ENCODE results near the gene ATOX1.
"Not testable (repeated sequence)": the region's sequence is repeated elsewhere in the genome, so short reads cannot be mapped to it uniquely, and the experiment has no call there.

Gene ATOX1

DNA sequence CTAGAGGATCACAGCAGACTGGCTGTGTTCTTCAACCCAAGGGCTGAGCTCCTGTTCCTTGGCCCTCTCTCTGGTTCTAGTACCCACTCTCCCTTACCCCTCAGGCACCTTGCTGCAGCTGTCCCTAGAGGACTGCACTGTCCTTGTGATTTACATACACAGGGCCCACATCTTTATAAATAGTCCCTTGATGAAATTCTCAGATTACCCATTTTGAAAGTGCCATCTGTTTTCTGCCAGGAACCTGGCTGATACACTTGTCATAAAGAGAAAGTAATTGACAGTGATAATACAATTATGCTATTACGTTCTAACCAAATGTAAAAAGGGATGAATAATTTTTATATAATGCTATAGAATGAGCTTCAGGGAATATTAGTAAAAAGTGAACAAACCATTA, 55.2 kb downstream of the ATOX1 start:
- DNase-seq (ENCODE audit: low read depth): peak; percentile 61
- TF ChIP-seq, protein P1, sequence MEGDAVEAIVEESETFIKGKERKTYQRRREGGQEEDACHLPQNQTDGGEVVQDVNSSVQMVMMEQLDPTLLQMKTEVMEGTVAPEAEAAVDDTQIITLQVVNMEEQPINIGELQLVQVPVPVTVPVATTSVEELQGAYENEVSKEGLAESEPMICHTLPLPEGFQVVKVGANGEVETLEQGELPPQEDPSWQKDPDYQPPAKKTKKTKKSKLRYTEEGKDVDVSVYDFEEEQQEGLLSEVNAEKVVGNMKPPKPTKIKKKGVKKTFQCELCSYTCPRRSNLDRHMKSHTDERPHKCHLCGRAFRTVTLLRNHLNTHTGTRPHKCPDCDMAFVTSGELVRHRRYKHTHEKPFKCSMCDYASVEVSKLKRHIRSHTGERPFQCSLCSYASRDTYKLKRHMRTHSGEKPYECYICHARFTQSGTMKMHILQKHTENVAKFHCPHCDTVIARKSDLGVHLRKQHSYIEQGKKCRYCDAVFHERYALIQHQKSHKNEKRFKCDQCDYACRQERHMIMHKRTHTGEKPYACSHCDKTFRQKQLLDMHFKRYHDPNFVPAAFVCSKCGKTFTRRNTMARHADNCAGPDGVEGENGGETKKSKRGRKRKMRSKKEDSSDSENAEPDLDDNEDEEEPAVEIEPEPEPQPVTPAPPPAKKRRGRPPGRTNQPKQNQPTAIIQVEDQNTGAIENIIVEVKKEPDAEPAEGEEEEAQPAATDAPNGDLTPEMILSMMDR (IDR thresholded peaks at IDR 0.05; ENCODE audit: low read depth, low read length, missing control alignments): no peak

DNA sequence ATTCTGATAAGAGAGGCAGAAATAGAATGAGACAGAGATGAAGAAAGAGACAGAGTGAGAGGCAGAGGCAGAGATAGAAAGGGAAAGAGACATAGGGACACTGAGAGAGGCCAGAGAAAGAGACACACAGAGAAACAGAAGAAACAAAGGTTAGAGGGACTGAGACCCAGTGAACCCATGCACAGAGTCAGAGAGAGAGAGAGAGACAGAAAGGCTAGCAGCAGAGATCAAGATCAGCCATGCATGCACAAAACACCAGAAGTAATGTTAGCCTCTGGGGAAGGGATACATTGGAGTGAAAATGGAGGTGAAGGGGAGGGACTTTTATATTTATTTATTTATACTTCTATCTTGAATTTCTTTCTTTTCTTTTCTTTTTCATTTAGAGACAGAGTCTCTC, 57.6 kb downstream of the ATOX1 start:
- H3K4me3 ChIP-seq (ENCODE audit: low read depth, low read length): no peak overlapping the region
- TF ChIP-seq, protein P1 (IDR thresholded peaks at IDR 0.05; ENCODE audit: low read depth, low read length, missing control alignments): no peak
- DNase-seq (ENCODE audit: low read depth): no peak

More for the DNA sequence above, 55.2 kb downstream of the ATOX1 start:
- no peak overlapping the region for H3K4me3 ChIP-seq (ENCODE audit: low read depth, low read length)

DNA sequence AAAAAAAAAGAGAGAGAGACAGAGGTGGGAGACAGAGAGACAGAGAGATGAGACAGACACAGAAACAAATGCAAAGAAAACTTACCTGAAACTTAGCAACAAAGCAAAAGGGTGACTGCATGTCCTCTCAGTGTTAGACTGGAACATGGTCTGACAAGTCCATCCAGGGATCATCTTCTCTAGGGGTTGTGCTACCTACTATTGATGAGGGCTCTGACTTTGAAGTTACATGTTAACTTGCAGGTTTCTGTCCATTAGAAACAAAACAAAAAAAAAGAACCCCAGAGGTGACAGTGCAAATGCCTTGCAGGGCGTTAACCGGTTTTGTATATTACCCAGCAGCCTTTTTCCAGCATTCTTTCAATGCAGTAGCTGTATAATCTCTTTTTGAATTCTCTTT, 58.1 kb downstream of the ATOX1 start:
- TF ChIP-seq, protein P1 (IDR thresholded peaks at IDR 0.05; ENCODE audit: low read depth, low read length, missing control alignments): no peak
- no peak for DNase-seq (ENCODE audit: low read depth)
- H3K4me3 ChIP-seq (ENCODE audit: low read depth, low read length): no peak overlapping the region

DNA sequence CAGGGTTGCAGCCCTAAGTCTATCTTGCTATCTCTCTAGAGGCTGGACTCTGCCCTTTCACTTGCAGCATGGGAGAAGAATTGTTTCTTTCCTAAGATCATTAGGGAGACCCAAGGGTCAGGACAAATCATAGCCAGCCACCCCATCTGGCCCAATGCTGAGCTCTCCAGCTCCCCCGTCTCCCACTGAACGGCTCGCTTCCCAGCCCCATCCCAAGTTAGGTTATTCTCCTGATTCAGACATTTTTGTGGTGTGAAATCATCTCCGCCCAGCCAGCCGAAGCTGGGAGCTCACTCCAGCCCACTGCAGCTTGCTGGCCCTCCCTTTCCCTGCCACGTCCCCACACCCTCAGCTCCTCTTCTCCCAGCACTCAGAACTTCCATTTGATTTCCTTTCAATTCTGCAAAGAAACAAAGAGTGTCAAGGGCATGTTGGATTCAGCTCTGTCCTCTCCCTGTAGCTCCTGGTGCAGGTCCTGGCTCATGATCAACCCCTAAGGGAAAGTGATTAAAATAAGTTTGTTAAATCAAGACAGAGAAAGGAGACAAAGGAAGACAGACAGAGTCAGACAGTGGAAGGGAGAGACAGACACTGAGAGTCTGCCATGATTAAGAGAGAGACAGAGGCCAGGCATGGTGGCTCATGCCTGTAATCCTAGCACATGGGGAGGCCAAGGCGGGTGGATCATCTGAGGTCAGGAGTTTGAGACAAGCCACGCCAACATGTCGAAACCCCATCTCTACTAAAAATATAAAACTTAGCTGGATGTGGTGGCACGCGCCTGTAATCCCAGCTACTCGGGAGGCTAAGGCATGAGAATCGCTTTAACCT, 59.1 kb downstream of the ATOX1 start:
- H3K4me3 ChIP-seq (ENCODE audit: low read depth, low read length): no peak overlapping the region
- no peak for DNase-seq (ENCODE audit: low read depth)
- TF ChIP-seq, protein P1 (IDR thresholded peaks at IDR 0.05; ENCODE audit: low read depth, low read length, missing control alignments): no peak

DNA sequence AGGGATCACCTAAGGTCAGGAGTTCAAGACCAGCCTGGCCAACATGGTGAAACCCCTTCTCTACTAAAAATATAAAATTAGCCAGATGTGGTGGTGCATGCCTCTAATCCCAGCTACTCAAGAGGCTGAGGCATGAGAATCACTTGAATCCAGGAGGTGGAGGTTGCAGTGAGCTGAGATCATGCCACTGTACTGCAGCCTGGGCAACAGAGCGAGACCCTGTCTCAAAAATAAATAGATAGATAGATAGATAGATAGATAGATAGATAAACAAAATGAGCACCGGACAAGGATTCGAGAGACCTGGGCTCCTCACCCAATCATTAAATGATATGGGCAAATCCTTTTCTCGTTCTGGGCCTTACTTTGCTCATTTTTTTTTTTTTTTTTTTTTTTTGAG, 60.4 kb downstream of the ATOX1 start:
- DNase-seq (ENCODE audit: low read depth); H3K4me3 ChIP-seq (ENCODE audit: low read depth, low read length): not testable (repeated sequence)

GRCh38 chr5:151697452-151697851, 61.0 kb downstream of the ATOX1 start:
- DNase-seq (ENCODE audit: low read depth): no peak
- TF ChIP-seq, protein P1 (IDR thresholded peaks at IDR 0.05; ENCODE audit: low read depth, low read length, missing control alignments): no peak
- no peak overlapping the region for H3K4me3 ChIP-seq (ENCODE audit: low read depth, low read length)

GRCh38 chr5:151696470-151697061, 61.9 kb downstream of the ATOX1 start:
- H3K4me3 ChIP-seq (ENCODE audit: low read depth, low read length): no peak overlapping the region
- no peak for DNase-seq (ENCODE audit: low read depth)
- TF ChIP-seq, protein P1 (IDR thresholded peaks at IDR 0.05; ENCODE audit: low read depth, low read length, missing control alignments): no peak

Data from GM12864 (cell line).